ENCODE measurements around the gene PGRMC2. TPM values are rescaled to one million over a fixed set of nuclear protein-coding genes. Genes with fewer than 3 reads are reported as not detected.
A peak's percentile ranks its signal among the peaks of the same experiment; 100 is the strongest.

Gene PGRMC2
- polyA plus RNA-seq, 2 of the 4 experiments (the other 2 are of a cell fraction) = 48.1 to 124 TPM

DNA sequence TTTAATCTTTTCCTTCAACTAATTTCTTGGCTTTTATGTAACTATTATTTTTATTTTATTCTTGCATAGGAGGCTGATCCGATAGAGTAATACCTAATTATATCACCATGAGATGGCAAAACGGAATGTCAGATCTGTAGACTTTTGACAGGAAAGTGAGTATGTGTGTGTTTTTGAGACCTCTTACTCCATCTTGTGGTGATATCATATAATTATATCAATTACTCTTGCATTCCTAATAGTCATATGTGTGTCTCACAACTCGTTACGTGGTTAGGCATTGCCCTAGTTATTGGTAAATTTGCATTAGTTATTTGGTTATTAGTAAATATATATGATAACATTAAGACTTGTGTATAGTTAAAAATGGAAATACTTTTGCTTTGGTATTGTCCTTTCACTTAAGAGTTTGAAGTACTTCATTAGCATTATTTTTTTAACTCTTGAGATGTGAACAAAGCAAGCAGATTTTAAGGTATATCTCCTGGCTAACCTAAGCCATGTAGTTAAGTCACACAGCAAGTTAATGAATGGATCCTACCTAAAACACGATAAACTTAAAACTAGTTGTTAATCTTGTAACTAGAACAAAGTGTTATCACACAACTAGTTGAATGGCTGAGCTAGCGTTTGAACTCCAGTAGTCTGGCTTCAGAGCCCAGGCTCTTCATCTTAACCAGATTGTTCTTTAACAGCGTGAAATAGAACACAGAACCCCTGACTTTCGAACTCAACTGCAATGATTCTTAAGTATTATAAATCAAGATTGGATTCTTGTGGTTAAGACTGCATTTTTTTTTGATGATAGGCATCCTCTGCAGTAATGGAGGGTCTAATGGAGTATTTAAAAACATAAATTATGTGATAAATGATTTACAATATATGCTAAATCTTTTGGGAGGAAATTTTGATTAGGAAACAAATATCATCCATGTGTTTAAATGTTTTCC, 67.1 kb downstream of the PGRMC2 start:
- no peak for FAIRE-seq
- no peak overlapping the region for H3K4me3 ChIP-seq
- H3K4me2 ChIP-seq = no peak overlapping the region
- H3K4me1 ChIP-seq = peaks cover 6% of the 10 kb centered on the region; the same call in 2 of the 3 replicates
- POLR2A ChIA-PET = no interaction called here
- peak overlapping the region in 1 of 2 experiments; percentile 55; a peak in 2 of 6 replicates for H3K27ac ChIP-seq
- TF ChIP-seq HOXB13 (CRISPR knock-in tag; IDR thresholded peaks at IDR 0.05; ENCODE audit: low read depth) (no peak), RCOR1 (IDR thresholded peaks at IDR 0.05; ENCODE audit: low read depth, low read length) (no peak), FOSL2 (IDR thresholded peaks at IDR 0.05) (no peak), FOSL2 (CRISPR knock-in tag; IDR thresholded peaks at IDR 0.05) (no peak), RAD21 (conservative IDR thresholded peaks at IDR 0.05 in 1 of 2, IDR thresholded peaks at IDR 0.05 in 1 of 2) (peak; percentile 49 to 55; a peak in 4 of 5 replicates), JUN (IDR thresholded peaks at IDR 0.05) (no peak), JUNB (IDR thresholded peaks at IDR 0.05) (no peak), RFX5 (IDR thresholded peaks at IDR 0.05) (no peak), CHD4 (IDR thresholded peaks at IDR 0.05; ENCODE audit: borderline replicate concordance) (no peak), FOXS1 (CRISPR knock-in tag; IDR thresholded peaks at IDR 0.05) (no peak), SMC3 (IDR thresholded peaks at IDR 0.05) (peak; percentile 55), HDAC2 (IDR thresholded peaks at IDR 0.05) (no peak), ESRRA (IDR thresholded peaks at IDR 0.05; ENCODE audit: borderline replicate concordance, low read length) (no peak), ZFP36 (IDR thresholded peaks at IDR 0.05; ENCODE audit: borderline replicate concordance, partially characterized antibody) (no peak), ZC3H11A (IDR thresholded peaks at IDR 0.05) (no peak), TP53 (CRISPR knock-in tag; IDR thresholded peaks at IDR 0.05) (no peak)
- TF ChIP-seq, protein P1, sequence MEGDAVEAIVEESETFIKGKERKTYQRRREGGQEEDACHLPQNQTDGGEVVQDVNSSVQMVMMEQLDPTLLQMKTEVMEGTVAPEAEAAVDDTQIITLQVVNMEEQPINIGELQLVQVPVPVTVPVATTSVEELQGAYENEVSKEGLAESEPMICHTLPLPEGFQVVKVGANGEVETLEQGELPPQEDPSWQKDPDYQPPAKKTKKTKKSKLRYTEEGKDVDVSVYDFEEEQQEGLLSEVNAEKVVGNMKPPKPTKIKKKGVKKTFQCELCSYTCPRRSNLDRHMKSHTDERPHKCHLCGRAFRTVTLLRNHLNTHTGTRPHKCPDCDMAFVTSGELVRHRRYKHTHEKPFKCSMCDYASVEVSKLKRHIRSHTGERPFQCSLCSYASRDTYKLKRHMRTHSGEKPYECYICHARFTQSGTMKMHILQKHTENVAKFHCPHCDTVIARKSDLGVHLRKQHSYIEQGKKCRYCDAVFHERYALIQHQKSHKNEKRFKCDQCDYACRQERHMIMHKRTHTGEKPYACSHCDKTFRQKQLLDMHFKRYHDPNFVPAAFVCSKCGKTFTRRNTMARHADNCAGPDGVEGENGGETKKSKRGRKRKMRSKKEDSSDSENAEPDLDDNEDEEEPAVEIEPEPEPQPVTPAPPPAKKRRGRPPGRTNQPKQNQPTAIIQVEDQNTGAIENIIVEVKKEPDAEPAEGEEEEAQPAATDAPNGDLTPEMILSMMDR (IDR thresholded peaks at IDR 0.05) = peak; percentile 47
- TF ChIP-seq, protein P2, sequence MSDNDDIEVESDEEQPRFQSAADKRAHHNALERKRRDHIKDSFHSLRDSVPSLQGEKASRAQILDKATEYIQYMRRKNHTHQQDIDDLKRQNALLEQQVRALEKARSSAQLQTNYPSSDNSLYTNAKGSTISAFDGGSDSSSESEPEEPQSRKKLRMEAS (IDR thresholded peaks at IDR 0.05) = no peak
- TF ChIP-seq, protein P3, sequence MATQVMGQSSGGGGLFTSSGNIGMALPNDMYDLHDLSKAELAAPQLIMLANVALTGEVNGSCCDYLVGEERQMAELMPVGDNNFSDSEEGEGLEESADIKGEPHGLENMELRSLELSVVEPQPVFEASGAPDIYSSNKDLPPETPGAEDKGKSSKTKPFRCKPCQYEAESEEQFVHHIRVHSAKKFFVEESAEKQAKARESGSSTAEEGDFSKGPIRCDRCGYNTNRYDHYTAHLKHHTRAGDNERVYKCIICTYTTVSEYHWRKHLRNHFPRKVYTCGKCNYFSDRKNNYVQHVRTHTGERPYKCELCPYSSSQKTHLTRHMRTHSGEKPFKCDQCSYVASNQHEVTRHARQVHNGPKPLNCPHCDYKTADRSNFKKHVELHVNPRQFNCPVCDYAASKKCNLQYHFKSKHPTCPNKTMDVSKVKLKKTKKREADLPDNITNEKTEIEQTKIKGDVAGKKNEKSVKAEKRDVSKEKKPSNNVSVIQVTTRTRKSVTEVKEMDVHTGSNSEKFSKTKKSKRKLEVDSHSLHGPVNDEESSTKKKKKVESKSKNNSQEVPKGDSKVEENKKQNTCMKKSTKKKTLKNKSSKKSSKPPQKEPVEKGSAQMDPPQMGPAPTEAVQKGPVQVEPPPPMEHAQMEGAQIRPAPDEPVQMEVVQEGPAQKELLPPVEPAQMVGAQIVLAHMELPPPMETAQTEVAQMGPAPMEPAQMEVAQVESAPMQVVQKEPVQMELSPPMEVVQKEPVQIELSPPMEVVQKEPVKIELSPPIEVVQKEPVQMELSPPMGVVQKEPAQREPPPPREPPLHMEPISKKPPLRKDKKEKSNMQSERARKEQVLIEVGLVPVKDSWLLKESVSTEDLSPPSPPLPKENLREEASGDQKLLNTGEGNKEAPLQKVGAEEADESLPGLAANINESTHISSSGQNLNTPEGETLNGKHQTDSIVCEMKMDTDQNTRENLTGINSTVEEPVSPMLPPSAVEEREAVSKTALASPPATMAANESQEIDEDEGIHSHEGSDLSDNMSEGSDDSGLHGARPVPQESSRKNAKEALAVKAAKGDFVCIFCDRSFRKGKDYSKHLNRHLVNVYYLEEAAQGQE (IDR thresholded peaks at IDR 0.05) = no peak
- TF ChIP-seq, protein P4, sequence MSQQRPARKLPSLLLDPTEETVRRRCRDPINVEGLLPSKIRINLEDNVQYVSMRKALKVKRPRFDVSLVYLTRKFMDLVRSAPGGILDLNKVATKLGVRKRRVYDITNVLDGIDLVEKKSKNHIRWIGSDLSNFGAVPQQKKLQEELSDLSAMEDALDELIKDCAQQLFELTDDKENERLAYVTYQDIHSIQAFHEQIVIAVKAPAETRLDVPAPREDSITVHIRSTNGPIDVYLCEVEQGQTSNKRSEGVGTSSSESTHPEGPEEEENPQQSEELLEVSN (IDR thresholded peaks at IDR 0.05; ENCODE audit: borderline replicate concordance, low read depth) = no peak
- TF ChIP-seq, protein P5, sequence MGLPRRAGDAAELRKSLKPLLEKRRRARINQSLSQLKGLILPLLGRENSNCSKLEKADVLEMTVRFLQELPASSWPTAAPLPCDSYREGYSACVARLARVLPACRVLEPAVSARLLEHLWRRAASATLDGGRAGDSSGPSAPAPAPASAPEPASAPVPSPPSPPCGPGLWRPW (IDR thresholded peaks at IDR 0.05) = no peak
- H3K9me3 ChIP-seq = no peaks in the 10 kb centered on the region
- 29% methylated on average over 8 of the region's 8 CpGs for WGBS (ENCODE audit: missing lambda C conversion rate)
- CTCF ChIA-PET = interaction anchor here (0.6 to 1.3 kb wide), 6 partner anchors 8 to 863 kb away, joined by 3 read pairs; no protein-coding TSS in a partner anchor
- ATAC-seq = peak; percentile 85 to 86; a peak in 5 of 6 replicates
- peak; percentile 18 to 62 for DNase-seq (ENCODE audit: low read depth in 1 of 2, low spot score in 1 of 2)

Other genes with a start within 250 kb of the PGRMC2 start
- 14.1 and 25.6 TPM in 2 replicates for gene LARP1B, start 226.5 kb downstream of the PGRMC2 start, polyA plus RNA-seq (2011; rRNA removed)
- 8.6 to 9.2 TPM (median 9.2 TPM) in 3 replicates for gene LARP1B, start 226.5 kb downstream of the PGRMC2 start, polyA plus RNA-seq (2017; fragmentation: RNase III; extraction: RNeasy Plus Mini Kit Qiagen cat#74134 plus additional on column Dnase treatment)